T-helper 1 cell (primary cell): ENCODE data around the gene CNGB1.
"Not testable (repeated sequence)": the region's sequence is repeated elsewhere in the genome, so short reads cannot be mapped to it uniquely, and the experiment has no call there.

Source experiments
- DNase-seq, 5 donors: peaks; one replicate each; pipeline ENCODE4 v3.0.0-alpha.2; 2012 to 2020

CNGB1 gene

GRCh38 chr16:57996406-57997175 lies 25.7 kb upstream of the CNGB1 start:
- no peak for DNase-seq

GRCh38 chr16:57995721-57996405 lies 24.9 kb upstream of the CNGB1 start:
- no peak for DNase-seq

GRCh38 chr16:57994778-57995177 lies 23.9 kb upstream of the CNGB1 start:
- DNase-seq: peak in 4 of 5 donors; percentile 31 to 59 (median 40)

GRCh38 chr16:57994361-57994760 lies 23.4 kb upstream of the CNGB1 start:
- DNase-seq: no peak

GRCh38 chr16:57993897-57994296 lies 23.0 kb upstream of the CNGB1 start:
- DNase-seq: no peak

GRCh38 chr16:57993438-57993837 lies 22.5 kb upstream of the CNGB1 start:
- DNase-seq: no peak

- no peak for DNase-seq
These were observed 21.2 kb upstream of the CNGB1 start for GRCh38 chr16:57992084-57992483.

GRCh38 chr16:57991551-57992059 lies 20.7 kb upstream of the CNGB1 start:
- DNase-seq: no peak

GRCh38 chr16:57988929-57989328 lies 18.0 kb upstream of the CNGB1 start:
- DNase-seq: no peak

- DNase-seq: no peak
These were observed 16.7 kb upstream of the CNGB1 start for GRCh38 chr16:57987441-57988177.

GRCh38 chr16:57986196-57986595 lies 15.3 kb upstream of the CNGB1 start:
- DNase-seq: no peak

GRCh38 chr16:57985204-57986181 lies 14.6 kb upstream of the CNGB1 start:
- no peak for DNase-seq

GRCh38 chr16:57984443-57985203 lies 13.7 kb upstream of the CNGB1 start:
- peak; percentile 88 to 92 (median 91) for DNase-seq

- DNase-seq: no peak
These were observed 11.5 kb upstream of the CNGB1 start for GRCh38 chr16:57982385-57982784.

GRCh38 chr16:57981636-57982035 lies 10.7 kb upstream of the CNGB1 start:
- no peak for DNase-seq

GRCh38 chr16:57979006-57979585 lies 8.2 kb upstream of the CNGB1 start:
- no peak for DNase-seq

- not testable (repeated sequence) for DNase-seq
These were observed 7.1 kb upstream of the CNGB1 start for GRCh38 chr16:57978070-57978465.

- DNase-seq: no peak
These were observed 6.6 kb upstream of the CNGB1 start for GRCh38 chr16:57977418-57978069.

GRCh38 chr16:57976331-57976796 lies 5.4 kb upstream of the CNGB1 start:
- no peak for DNase-seq

GRCh38 chr16:57972306-57972705 lies 1.4 kb upstream of the CNGB1 start:
- no peak for DNase-seq
